Pulmonary artery endothelial cell (primary cell): Measurements from ENCODE around the gene AFF4. TPM values are rescaled to one million over a fixed set of nuclear protein-coding genes. Genes with fewer than 3 reads are reported as not detected.

Source experiments
- DNase-seq: peaks from one replicate; pipeline ENCODE4 v3.0.0-alpha.2; 2011; ENCODE audit warnings: low read depth, low spot score
- total RNA-seq: library from RNA; depleted of rRNA; stranded (reverse); fragments of >200 nt; gene quantifications from 2 replicates; pipeline ENCODE4 v1.2.3, GENCODE V29; 2014

Gene AFF4
- total RNA-seq, 1 donor from 2014 or later, result 32.4 TPM

DNA sequence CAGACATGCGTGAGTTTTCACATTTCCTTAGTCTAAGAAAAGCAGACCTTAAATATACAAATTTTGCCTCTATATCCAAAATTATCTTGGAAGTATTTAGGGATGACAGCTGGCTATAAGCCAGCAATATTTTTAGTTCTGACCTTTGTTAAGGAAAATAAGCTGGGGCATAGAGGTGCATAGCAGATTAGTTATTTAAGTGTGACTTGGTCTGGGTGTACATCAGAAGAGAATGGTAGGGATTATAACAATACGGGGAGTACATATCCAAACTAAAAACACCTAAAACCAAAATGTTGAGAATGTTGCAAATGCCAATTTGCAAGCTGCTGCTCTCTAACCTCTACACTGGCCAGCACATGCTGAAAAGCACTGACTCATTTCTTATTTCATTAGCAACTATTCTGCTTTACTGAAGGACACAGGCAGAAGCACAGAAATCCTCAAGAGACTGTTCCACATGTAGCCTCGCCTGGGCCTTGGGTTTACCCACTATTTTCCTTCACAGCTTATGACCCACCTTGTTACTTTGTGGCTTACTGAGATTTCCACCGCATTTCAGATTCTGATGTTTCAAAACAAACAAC is 67.6 kb downstream of the AFF4 start:
- DNase-seq, result no peak

DNA sequence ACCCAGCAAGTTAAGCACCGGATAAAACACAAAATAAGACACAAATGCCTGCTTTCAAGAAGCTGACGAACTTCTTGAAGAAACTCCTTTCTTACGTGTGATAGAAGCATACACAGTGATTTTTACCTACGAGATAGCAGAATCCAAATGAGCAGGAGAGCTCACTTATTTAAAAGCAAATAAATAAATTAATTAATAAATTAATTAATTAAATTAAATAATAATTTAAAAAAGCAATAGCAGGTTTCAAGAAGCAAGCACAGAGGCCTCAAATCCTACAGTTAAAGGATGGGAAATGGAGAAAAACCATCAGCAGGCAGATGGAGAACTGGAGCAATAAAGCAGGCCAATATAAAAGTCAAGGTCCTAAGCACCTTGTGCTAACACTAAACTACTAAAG is 72.6 kb downstream of the AFF4 start:
- DNase-seq, result no peak

DNA sequence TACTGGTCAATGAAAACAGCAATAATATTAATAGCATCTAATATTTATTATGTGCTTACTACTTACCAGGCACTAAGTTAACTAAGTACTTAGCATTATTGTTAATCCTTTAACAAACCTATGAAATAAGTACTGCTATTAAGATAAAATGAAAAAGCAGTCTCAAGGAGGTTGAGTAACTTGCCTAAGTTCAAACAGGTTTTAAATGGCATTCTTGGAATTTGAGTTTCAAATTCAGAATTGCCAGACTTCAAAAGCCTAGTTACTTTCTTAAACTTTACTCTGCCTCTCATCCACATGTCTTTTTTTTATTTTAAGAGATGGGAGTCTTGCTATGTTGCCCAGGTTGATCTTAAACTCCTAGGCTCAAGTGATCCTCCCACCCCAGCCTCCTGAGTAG is 73.9 kb downstream of the AFF4 start:
- no peak for DNase-seq

DNA sequence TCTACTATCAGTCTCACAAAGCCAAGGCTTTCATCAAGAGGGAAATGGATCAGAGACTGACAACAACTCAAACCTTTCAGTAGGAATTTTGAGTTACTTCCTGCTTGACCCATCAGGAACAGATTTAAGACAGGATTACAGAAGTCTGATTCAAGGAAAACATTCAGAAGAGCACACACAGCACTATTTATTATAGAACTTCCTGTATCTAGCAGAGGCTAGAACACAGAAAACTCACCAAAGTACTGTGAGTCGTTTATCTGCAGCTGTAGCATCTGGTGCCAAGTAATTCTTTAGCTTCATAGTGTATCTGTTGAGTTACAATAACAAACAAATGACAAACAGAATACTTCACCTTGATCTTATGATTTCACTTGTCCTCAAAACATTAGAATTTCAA is 76.2 kb downstream of the AFF4 start:
- DNase-seq, result no peak

DNA sequence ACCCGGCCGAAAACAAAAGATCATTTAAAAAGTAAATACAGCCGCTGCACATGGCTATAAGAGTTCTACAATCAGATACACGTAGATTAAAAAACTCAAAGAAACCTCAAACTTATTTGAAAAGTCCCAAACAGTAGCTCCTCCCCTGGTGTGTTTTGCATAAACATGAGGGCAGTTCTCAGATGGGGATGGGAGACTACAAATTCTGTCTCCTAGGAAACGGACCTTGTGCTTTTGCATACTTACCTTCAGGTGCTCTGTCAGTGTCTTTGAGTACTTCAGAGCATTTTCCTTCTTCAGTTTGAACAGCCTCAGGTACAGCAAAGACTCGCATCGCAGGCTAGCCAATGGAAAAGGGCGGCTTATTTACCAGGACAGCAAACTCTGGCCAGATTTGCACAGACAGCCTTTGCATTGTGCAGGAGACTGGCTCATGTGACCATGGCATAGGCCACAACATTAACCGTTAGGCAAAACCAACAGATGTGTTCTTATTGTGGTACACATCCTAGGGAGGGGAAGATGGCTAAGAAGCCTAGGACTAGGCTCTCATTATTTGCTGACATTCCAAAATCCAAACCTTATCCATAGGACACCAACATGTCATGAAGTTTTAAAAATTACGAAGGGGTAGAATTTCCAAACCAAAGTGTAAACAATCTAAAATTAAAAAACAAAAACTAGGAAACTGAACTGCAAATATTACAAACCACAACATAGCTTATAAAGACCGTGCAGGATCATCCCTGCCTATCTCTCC is 77.2 kb downstream of the AFF4 start:
- no peak for DNase-seq

DNA sequence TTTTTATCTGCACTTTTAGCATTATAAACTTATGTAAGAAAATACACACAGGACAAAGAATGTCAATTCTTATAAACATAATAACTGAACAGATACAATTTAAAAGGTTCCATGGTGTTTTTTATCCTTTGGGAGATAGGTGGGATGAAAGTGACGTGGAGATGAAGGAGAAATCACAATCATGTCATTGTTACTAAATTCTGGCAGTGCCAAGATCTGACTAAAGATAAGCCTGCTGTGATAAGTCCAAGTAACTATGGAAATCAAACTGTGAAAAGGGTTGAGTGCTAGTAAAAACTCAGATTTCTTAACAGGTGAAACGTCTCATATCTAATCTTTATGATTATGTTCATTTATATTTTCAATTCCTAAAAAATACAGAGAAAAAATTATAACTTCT is 78.9 kb downstream of the AFF4 start:
- no peak for DNase-seq

DNA sequence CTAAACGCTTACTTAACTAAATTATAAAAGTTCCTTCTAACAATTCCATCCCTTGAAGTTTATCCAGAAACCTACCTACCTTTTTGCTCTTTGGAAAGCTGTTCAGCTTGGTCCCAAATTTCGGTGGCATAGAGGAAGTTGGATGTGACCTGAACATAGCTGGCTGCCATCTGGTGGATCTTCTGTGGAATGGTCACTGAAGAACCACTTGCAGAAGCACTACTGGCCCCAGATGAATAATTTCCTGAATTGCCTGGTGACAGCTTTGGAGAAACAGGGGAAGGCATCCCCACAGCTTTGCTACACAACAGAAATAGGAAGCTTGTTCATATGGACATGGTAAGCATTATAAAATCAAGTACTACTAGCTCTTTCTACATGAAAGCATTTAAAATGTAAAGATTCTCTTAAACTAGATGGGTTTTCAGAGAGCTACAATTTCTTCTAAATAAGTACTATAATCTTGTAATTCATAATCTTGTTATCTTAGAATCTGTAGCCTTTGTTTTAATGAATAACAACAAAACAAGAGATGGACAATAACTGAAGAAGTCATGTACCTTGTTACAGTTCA is 80.1 kb downstream of the AFF4 start:
- peak; percentile 45 for DNase-seq

DNA sequence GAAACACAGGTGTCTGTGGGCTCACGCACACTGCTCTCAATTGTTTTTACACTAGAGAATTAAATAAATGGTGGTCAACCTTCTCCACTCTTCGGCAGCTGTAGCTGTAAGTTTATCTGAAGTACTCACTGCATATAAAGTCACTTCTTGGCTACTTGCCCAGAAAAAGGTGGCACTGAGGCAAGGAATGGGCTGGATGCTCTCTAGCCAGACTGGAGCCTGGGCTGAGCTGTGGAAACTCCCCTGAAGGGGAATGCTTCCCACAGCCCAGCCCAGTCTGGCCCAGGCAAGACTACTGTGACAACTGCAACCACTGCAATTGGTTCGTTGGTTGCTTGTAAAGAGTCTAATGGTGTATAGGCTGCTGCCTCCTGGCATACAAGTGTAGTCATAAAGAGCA is 85.5 kb downstream of the AFF4 start:
- DNase-seq, result no peak

DNA sequence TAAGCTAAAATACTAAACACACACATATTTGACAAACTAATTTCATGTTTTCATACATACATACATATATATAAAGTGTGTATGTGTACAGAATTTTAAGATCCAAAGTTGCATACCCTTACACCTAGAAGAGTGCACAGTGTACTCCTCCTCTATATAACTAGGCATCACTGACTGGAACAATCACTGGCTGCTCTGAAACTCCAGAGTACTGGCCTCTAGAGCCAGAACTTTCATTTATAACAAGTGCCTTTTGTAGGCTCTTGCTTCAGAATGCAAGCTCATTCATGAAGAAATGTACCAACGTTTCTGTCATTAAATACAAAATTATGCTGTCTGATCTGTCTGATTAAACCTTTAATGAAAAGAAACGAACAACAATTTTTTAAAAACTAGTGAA is 86.0 kb downstream of the AFF4 start:
- DNase-seq, result no peak

DNA sequence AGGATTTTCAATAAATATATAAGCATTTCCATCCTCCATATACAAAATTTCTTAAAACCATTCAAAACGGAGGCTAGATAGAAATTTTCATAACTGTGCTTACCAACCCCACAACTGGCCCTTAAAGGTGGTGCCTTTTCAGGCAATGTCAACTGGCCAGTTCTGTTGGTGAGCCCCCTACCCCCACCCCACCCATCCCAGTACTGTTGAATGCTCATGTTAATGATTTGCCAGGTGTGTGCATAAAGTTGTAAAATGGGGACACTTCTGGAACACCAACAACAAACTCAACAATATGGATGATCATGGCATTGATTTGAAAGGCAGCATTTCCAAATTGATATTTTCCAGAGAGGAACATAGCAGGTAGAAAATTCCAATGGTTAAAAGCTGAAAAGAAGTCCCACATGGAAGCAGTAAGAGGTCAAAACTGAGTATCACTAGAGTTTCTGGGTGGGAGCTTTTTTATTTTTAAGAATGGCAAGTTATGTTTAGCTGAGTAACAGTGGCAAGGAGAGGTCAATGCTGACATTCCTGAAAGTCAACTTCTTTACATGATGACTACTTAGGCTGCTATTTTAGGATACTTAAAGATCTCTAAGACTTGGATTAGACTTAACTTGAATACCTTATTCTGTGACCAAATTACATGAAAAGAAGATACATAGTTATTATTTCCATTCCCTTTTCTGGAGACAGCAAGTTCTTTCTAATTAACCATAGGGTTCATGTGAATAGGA is 87.2 kb downstream of the AFF4 start:
- no peak for DNase-seq

DNA sequence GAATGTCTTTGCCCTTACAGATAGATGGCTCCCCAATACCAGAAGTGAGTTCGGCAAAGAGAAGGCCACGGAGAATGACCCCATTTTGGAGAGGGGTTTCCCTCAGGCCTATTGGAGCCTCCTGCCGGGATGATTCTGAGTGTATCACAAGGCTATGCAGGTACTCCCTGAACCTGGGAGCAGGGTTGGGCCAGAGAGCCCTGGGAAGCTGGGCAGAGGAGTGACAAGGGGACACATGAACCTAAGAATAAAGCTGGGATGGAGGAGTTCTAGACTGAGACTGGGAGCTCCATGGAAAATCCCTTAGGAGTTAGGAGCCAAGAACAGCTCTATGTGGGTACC is 89.5 kb downstream of the AFF4 start:
- DNase-seq, result no peak

DNA sequence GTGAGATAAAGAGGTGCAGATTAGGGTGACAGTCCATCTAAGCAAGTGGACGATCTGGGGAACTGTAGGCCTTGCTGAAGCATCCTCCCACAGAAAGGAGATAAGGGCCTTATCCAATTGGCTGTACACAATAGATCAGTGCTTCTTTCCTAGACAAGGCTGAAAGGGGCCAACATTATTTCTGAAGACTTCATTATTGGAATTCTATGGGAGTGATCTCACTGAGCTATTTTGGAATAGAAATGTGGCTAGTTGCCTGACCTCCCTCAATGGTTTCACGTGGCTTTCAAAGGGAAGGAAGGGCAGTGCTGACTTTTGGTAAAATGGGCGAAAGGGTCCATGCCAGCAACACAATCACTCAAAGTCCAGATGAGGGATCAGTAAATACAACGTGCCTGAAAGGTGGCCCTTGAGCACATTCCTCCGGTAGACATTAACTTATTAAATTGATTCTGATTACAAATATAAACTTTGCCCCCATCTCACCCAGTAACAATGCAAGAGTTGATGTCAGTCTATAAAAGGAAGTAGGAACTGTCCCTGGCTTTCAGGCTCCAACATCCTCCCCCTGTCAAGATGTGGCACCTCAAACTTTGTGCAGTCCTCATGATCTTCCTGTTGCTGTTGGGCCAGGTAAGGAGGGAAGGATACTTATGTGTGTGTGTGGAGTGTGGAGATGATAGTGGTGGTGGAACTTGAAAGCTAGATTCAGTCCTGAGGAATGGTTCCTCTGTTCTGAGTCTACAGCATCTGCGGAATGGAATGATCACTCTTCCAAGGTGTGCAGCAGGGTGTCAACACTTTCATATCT is 90.1 kb downstream of the AFF4 start, which contains the start of gene LEAP2:
TSS of gene LEAP2 (plus strand) at position 550 of the 811 bp plus-strand sequence. CDS start at position 577, 27 bp downstream.
- no peak for DNase-seq

DNA sequence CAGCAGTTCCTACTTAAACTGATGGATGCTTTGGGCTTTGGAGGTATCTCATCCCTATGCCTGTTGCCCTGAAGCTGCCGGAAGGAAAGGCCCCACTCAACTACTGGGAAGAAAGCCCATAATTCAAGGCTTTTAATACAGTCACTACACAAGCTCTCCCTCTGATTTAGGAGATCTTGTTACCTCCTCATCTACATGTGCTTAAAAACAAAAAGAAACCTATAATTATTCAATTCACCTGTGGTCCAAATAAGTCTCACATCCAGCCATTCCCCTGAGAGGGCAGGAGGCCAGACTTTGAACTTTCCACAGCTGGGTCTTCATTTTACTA is 90.7 kb downstream of the AFF4 start:
- DNase-seq, result no peak

DNA sequence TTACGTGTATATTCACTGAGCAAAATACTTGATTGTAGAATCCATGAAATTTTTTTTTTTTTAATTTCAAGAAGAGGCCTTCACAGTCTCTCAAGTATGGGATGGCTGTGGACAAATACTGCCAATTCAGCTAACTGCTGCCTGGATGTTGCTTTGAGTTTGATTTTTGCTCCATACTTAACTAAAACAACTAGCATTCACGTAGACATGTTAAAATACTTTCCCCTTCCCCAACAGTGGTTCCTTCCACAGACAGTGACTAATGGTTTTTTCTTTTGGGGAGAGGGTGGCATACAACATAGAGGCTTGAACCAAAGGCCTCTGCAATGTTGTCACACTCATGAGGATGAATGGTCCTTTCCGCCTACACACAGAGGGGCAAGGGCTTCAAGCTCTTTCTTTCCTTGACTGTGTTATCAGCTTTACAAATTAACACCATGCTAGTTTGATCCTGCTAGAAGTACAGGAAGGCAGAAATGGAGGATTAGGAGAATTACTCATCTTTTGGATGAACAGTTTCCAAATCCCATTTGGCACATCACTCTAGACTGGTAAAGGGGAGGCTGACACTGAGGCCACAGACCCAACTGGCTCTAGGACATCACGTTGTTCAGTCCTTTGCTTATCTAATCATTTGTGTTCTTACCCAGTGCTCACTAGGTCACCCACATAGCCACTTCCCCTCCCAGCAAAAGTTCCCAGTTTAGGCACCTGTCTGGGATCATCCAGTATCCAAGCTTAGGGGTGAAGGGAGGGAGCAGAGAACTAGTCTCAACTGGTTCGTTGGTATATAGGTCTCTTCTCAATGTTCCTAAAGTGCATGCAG is 91.8 kb downstream of the AFF4 start:
- no peak for DNase-seq

DNA sequence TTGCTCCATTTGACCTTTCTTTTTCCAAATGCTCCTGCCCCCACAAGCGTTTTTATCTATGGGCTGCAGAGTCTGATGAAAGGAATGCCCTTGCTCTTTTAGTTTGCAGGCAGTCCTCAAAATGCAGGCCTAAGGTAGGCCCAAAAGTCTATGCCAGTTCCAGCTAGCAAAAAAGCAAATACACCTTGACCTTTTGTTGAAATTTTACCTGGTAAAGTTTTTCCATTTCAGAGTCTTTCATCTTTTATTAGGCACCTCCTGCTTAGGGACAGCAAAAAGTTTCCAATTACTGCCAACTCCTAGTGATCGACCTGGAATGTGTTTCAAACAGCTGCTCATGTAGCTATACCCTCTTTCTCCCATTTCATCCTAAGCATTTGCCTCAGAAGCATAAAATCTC is 92.6 kb downstream of the AFF4 start:
- DNase-seq, result no peak

DNA sequence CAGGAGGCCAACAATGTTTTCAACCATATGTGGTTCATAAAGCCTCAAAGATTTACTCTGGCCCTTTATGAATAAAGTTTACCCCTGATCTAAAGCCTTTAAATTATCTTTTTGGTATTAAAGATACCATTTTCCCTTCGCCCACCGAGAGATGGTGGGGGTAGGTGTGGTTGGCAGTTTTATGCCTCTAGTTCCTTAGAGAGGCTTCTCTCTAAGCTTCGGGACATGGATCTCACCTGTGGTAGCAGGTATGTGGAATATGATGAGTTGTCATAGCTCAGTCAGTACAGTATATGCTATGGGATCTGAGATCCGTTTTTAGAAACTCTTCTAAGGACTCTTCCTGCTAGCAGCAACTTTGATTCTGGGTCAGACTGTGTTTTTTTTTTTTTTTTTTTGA is 94.7 kb downstream of the AFF4 start:
- DNase-seq, result no peak

DNA sequence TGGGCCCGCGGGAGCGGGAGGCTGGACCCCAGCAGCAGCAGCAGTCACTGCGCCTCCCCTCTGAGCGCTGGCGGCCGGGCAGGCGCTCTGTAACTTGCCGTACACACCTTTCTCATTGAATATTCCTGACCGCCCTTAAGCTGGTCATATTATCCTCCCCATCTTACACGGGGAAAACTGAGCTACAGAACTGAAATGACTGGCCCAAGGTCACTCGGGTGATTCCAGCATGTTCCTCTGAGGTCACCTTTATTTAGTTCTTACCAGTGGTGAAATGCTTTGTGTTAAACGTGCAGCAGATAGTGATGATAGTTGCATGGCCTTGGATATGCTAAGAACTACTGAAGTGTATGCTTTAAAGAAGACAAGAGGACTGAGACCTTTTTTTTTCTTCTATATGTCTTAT is 96.4 kb downstream of the AFF4 start:
- no peak for DNase-seq

DNA sequence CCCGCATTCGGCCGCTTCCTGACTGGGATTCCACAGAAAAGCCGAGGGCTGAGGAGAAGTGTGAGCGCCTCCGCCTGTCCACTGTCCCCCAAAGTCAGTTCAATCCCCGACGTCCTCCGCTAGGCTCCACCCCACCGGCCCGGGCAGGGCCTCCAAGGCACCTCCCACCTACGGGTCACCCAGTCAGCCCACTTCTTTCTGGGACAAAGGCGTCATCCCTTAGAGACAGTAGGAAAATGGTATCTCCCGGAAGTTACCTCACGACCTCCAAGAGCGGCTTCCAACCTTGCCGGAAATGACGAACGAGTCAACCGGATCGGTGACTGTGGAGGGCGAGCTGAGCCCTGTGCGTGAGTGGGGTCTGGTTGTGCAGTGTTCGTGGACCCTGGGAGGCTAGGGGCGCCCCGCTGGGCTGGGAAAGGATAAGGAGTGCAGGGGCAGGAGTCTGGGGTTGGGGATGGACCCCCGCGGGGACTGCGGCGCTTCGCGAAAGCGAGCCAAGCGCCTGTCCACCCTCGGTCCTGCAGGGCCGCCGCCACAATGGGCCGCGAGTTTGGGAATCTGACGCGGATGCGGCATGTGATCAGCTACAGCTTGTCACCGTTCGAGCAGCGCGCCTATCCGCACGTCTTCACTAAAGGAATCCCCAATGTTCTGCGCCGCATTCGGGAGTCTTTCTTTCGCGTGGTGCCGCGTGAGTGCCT is 96.9 kb downstream of the AFF4 start, which contains the start of the genes GDF9 and UQCRQ:
TSS of gene GDF9 (minus strand) at position 128 of the 704 bp plus-strand sequence. CDS start 1,936 bp downstream, outside the sequence.
TSS of gene UQCRQ (plus strand) at position 301 of the 704 bp plus-strand sequence. CDS start at position 541, 240 bp downstream.
- peak; percentile 99 for DNase-seq

DNA sequence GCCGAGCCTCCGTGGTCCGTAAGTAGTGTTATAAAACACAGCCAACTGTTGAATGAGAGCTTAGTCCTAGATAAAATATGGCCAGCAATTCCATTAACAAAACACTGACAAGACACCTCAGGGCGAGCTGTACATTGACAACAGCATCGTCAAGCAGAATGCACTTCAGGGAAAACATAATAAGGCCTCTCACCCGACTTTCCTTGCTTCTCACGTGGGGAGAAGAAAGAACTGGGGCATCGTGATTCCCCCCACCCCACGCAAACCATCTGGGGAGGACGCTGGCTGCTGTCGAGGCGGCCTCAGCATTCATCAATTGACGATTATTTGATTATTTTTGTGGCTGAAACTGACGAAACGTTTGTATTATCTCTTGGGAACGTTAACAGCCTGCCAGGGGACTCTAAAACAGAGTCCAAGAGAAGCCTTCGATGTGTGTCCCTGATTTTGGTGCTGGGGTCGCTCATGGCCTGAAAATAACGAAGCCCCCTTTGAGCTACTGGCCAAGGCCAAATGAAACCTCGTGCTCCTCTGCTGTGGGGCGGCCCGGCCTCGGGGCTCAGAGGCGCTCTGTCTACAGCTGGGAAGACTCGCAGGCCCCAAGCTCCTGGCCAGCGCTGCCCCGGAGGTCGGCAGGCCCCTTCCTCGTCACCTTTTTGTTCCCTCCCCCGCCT is 97.6 kb downstream of the AFF4 start:
- no peak for DNase-seq
